Lung (tissue), 12 donors: Measurements from ENCODE around the gene LY9. TPM values are rescaled to one million over a fixed set of nuclear protein-coding genes. Genes with fewer than 3 reads are reported as not detected.

ENCODE experiments used
- ATAC-seq: fragments of 200-7000 bp; cut with Tn5 transposase; one replicate; pipeline ENCODE4 v1.9.1; 2020; ENCODE audit warnings: moderate number of reproducible peaks; ENCODE audit not compliant: insufficient read depth, low FRiP score
- DNase-seq, 3 donors: peaks; one replicate each; pipeline ENCODE4 v3.0.0-alpha.2; 2013 to 2017
- H3K27ac ChIP-seq, 2 donors: one replicate each; pipeline ENCODE4 v1.5.1; 2013; ENCODE audit warnings: mild to moderate bottlenecking in 2 of 2, moderate library complexity in 2 of 2, control low read depth in 1 of 2, inconsistent platforms in 1 of 2, low read depth in 1 of 2, low read length in 1 of 2
- H3K27me3 ChIP-seq, 3 donors: one replicate each; pipeline ENCODE4 v1.5.1; 2013; ENCODE audit warnings: low read length in 2 of 3; ENCODE audit not compliant: control insufficient read depth in 3 of 3, insufficient read depth in 3 of 3
- H3K36me3 ChIP-seq, 4 donors: one replicate each; pipeline ENCODE4 v1.5.1; 2013; ENCODE audit warnings: low read length in 4 of 4, mild to moderate bottlenecking in 1 of 4, moderate library complexity in 1 of 4; ENCODE audit not compliant: control insufficient read depth in 4 of 4, insufficient read depth in 4 of 4
- H3K4me1 ChIP-seq, 5 donors: one replicate each; pipeline ENCODE4 v1.5.1; 2013; ENCODE audit warnings: low read length in 5 of 5, mild to moderate bottlenecking in 2 of 5, moderate library complexity in 1 of 5; ENCODE audit not compliant: control insufficient read depth in 5 of 5, insufficient read depth in 5 of 5
- H3K4me3 ChIP-seq: one replicate; pipeline ENCODE4 v1.5.1; 2013; ENCODE audit warnings: mild to moderate bottlenecking, control low read depth, moderate library complexity
- H3K9ac ChIP-seq, 2 donors: one replicate each; pipeline ENCODE4 v1.5.1; 2013; ENCODE audit warnings: low read length in 2 of 2, control low read depth in 1 of 2; ENCODE audit not compliant: insufficient read depth in 1 of 2
- H3K9me3 ChIP-seq, 4 donors: one replicate each; pipeline ENCODE4 v1.5.1; 2013; ENCODE audit warnings: low read length in 3 of 4, mild to moderate bottlenecking in 1 of 4, moderate library complexity in 1 of 4; ENCODE audit not compliant: control insufficient read depth in 4 of 4, insufficient read depth in 3 of 4
- WGBS, 2 donors: extraction: QIAGEN DNeasy Blood & Tissue Kit; methylation state at CpG; one replicate each; pipeline ENCODE4 v1.1.7; 2013; 5-methylcytosine and 5-hydroxymethylcytosine counted together
- polyA plus RNA-seq, 2 donors: library from polyadenylated mRNA; stranded (reverse); fragments of 200-250 nt; gene quantifications; one replicate each; pipeline ENCODE4 v1.2.1, GENCODE V29; 2013
- total RNA-seq, 2 donors: library from RNA; depleted of rRNA in 1 of 2; stranded (reverse); fragments of >200 nt in 1 of 2; gene quantifications; one replicate each; pipeline ENCODE4 v1.2.1, GENCODE V29; 2014 to 2021
- TF ChIP-seq, protein P1 (sequence below): IDR thresholded peaks from 2 replicates; pipeline ENCODE4 v1.5.1; 2012; ENCODE audit warnings: mild to moderate bottlenecking; ENCODE audit errors: control extremely low read depth, extremely low read depth
- donor health status: control.
- donor health status: control.
- donor health status: Bipolar disorder and iron deficiency.
- donor health status: healthy.
- donor health status: DM: yes; HTN: yes; CAD: no.

Gene LY9
- total and polyA plus RNA-seq, 4 donors = 0.94 to 3.4 (median 1.4) TPM

- no peaks in the 10 kb centered on the region for H3K4me1 ChIP-seq
- H3K27ac ChIP-seq = no peak overlapping the region
- H3K9me3 ChIP-seq = peaks cover 0 to 2% (median 0%) of the 10 kb centered on the region in 4 donors
- H3K9ac ChIP-seq = no peak overlapping the region
- H3K36me3 ChIP-seq = no peaks in the 10 kb centered on the region
- ATAC-seq = no peak
- TF ChIP-seq, protein P1, sequence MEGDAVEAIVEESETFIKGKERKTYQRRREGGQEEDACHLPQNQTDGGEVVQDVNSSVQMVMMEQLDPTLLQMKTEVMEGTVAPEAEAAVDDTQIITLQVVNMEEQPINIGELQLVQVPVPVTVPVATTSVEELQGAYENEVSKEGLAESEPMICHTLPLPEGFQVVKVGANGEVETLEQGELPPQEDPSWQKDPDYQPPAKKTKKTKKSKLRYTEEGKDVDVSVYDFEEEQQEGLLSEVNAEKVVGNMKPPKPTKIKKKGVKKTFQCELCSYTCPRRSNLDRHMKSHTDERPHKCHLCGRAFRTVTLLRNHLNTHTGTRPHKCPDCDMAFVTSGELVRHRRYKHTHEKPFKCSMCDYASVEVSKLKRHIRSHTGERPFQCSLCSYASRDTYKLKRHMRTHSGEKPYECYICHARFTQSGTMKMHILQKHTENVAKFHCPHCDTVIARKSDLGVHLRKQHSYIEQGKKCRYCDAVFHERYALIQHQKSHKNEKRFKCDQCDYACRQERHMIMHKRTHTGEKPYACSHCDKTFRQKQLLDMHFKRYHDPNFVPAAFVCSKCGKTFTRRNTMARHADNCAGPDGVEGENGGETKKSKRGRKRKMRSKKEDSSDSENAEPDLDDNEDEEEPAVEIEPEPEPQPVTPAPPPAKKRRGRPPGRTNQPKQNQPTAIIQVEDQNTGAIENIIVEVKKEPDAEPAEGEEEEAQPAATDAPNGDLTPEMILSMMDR = no peak
- 95 to 100% methylated on average over 1 of the region's 1 CpG for WGBS, 2 donors
- H3K4me3 ChIP-seq = no peak overlapping the region
- DNase-seq = no peak
- H3K27me3 ChIP-seq = peaks cover 0 to 2% (median 0%) of the 10 kb centered on the region in 3 donors
Measured at GRCh38 chr1:160800142-160800541, 4.2 kb downstream of the LY9 start.

GRCh38 chr1:160800645-160801408 is 4.9 kb downstream of the LY9 start:
- no peaks in the 10 kb centered on the region for H3K9me3 ChIP-seq
- no peaks in the 10 kb centered on the region for H3K4me1 ChIP-seq
- no peak overlapping the region for H3K9ac ChIP-seq
- no peak overlapping the region for H3K4me3 ChIP-seq
- H3K27me3 ChIP-seq = peaks cover 0 to 2% (median 0%) of the 10 kb centered on the region in 3 donors
- 45 to 46% methylated on average over 4 of the region's 4 CpGs for WGBS, 2 donors
- no peak overlapping the region for H3K27ac ChIP-seq
- DNase-seq (no peak), ATAC-seq (no peak)
- no peaks in the 10 kb centered on the region for H3K36me3 ChIP-seq
- TF ChIP-seq, protein P1 = no peak

DNA sequence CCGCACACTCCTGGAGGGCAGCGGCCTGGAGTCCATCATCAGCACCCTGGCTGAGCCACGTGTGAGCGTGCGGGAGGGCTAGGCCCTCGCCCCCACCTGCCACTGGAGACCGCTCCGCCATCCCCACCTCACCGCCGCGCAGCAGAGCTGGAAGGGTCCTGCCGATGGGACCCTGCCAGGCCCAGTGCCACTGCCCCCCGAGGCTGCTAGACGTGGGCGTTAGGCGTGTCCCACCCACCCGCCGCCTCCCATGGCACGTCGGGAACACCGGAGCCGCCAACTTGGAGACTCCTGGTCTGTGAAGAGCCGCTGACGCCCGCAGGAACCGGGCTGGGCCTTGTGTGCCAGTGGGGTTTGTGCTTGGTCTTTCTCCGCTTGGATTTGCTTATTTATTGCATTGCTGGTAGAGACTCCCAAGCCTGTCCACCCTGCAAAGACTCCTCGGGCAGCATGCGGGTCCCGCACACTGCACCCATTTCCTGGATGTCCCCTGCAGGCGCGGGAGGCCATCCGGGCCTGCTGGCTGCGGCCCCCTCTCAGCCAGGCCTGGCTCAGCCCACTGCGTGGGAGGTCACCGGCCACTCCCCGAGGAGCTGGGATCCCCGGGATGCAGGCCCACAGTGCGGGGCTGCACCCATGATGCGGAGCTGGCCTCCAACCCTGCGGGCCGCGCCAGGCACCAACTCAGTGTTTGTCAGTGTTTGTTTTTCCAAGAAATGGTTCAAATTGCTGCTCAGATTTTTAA is 6.0 kb downstream of the LY9 start:
- DNase-seq (no peak), ATAC-seq (no peak)
- TF ChIP-seq, protein P1 = no peak
- Histone ChIP-seq H3K4me3 (no peak overlapping the region), H3K27ac (no peak overlapping the region), H3K4me1 (no peaks in the 10 kb centered on the region), H3K36me3 (no peaks in the 10 kb centered on the region), H3K9ac (no peak overlapping the region), H3K27me3 (peaks cover 0 to under 1% (median 0%) of the 10 kb centered on the region in 3 donors), H3K9me3 (peaks cover 0 to 6% (median 2%) of the 10 kb centered on the region in 4 donors)
- 95 to 98% methylated on average over 43 of the region's 43 CpGs for WGBS, 2 donors
